Left lung (tissue), 10 donors: ENCODE results near the gene PAX2. TPM values are rescaled to one million over a fixed set of nuclear protein-coding genes. Genes with fewer than 3 reads are reported as not detected.

ENCODE experiments used
- ATAC-seq: fragments of 200-7000 bp; cut with Tn5 transposase; one replicate; pipeline ENCODE4 v1.9.1; 2020; ENCODE audit warnings: moderate library complexity
- DNase-seq, 4 donors: peaks; one replicate each; pipeline ENCODE4 v3.0.0-alpha.2; 2013 to 2020
- H3K27ac ChIP-seq, 2 donors: fragments of 200-600 bp; sonication (generic) in 1 of 2; one replicate each; pipeline versions ENCODE4 v1.5.0 to v1.8.0; 2020 to 2021
- H3K27me3 ChIP-seq, 2 donors: fragments of 200-600 bp; sonication (generic) in 1 of 2; one replicate each; pipeline versions ENCODE4 v1.5.0 to v1.8.0; 2020 to 2021
- H3K36me3 ChIP-seq, 2 donors: fragments of 200-600 bp; sonication (generic) in 1 of 2; one replicate each; pipeline versions ENCODE4 v1.5.0 to v1.8.0; 2020 to 2021
- H3K4me1 ChIP-seq, 2 donors: fragments of 200-600 bp; one replicate each; pipeline ENCODE4 v1.8.0; 2021
- H3K4me3 ChIP-seq, 2 donors: fragments of 200-600 bp; sonication (generic) in 1 of 2; one replicate each; pipeline versions ENCODE4 v1.5.0 to v1.8.0; 2020 to 2021; ENCODE audit warnings: mild to moderate bottlenecking in 1 of 2
- H3K9me3 ChIP-seq, 2 donors: fragments of 200-600 bp; sonication (generic) in 1 of 2; one replicate each; pipeline versions ENCODE4 v1.5.0 to v1.8.0; 2020 to 2021
- intact Hi-C, 2 donors: fragments of 100-400 bp; cut with DNase I; formaldehyde crosslinking; loops; one replicate each; pipeline versions ENCODE4 v1.11.2 to v1.14.2; 2022
- polyA plus RNA-seq, 6 donors: library from polyadenylated mRNA; unstranded; fragments of 120-200 nt; gene quantifications; one replicate each; pipeline ENCODE4 v1.2.1, GENCODE V29; 2013; ENCODE audit not compliant: insufficient read length in 6 of 6
- total RNA-seq, 2 donors: library from RNA; stranded (reverse); fragmentation: NEBNext Ultra II Directional; extraction: Animal tissue kit (Norgen Biotek cat#: 25700); gene quantifications; one replicate each; pipeline ENCODE4 v1.2.1, GENCODE V29; 2021
- TF ChIP-seq, protein P1 (sequence below), 2 donors: fragments of 200-600 bp; sonication (generic) in 1 of 2; IDR thresholded peaks; one replicate each; pipeline versions ENCODE4 v1.5.0 to v1.8.0; 2021; ENCODE audit warnings: antibody characterized with exemption in 2 of 2
- donor health status: DM: no; HTN: yes; CAD: no.
- donor health status: DM: no; HTN: no; CAD: no.

The PAX2 gene
- total and polyA plus RNA-seq, 8 donors: 0.18 to 1.2 (median 0.47) TPM; not detected in 3

DNA sequence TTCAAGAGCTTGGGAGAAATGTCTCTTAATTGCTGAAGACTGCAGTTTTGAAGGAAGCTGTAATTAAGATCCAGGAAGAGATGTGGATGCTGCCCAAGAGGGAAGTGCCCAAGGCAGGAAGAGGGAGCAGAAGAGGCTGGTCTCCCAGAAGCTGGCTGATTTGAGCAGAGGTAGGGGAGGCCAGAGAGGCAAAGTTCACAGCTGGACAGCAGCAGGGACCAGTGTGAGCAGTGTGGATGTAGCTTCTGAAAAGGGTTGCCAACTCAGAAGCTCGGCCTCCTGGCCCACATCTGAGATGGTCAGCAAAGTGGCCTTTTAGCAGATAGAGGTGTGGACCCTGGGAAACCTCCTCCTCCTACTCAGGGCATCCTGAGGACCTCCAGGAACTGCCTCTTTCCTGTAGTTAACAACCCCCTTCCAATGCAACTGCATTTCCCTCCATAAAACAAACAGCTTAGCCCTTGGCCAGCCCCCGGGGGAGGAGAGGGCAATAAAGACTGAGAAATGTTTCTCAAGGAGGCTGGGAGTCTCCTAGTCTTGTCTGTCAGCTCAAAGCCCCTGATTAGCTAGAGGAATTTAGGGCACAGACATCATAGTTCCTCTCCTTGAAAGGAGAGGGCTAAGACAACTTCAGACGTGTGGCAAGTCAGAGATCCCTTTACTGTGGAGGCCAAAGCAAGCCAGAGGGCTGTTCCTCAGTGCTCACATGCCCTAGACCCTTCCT is 69.5 kb downstream of the PAX2 start:
- Histone ChIP-seq H3K36me3 (no peaks in the 10 kb centered on the region), H3K4me1 (no peaks in the 10 kb centered on the region), H3K27ac (no peak overlapping the region), H3K9me3 (no peaks in the 10 kb centered on the region), H3K27me3 (peaks cover 4 to 97% of the 10 kb centered on the region in 2 donors), H3K4me3 (no peak overlapping the region)
- TF ChIP-seq, protein P1, sequence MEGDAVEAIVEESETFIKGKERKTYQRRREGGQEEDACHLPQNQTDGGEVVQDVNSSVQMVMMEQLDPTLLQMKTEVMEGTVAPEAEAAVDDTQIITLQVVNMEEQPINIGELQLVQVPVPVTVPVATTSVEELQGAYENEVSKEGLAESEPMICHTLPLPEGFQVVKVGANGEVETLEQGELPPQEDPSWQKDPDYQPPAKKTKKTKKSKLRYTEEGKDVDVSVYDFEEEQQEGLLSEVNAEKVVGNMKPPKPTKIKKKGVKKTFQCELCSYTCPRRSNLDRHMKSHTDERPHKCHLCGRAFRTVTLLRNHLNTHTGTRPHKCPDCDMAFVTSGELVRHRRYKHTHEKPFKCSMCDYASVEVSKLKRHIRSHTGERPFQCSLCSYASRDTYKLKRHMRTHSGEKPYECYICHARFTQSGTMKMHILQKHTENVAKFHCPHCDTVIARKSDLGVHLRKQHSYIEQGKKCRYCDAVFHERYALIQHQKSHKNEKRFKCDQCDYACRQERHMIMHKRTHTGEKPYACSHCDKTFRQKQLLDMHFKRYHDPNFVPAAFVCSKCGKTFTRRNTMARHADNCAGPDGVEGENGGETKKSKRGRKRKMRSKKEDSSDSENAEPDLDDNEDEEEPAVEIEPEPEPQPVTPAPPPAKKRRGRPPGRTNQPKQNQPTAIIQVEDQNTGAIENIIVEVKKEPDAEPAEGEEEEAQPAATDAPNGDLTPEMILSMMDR (IDR thresholded peaks at IDR 0.05): no peak
- peak in 1 of 4 donors; percentile 12 for DNase-seq
- no peak for ATAC-seq
- intact Hi-C loops: no loop called here

DNA sequence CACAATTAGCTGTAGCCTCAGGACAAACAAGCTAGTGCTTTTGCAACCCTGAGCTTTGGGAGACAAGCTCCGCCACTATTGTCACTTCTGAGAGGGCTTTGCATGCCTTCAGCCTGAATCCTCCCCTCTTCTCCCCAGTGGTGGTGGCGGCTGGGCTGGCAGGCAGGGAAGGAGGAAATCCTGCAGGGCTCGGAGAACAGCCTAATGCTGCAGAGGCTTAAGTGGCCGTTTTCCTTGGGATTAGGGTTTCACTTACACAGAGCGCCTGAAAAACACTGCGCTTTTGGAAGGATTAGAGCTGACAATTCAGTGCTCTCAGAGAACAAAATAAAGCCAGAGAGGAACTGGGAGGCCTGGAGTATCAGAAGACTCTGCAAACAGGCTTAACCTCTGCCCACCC is 71.3 kb downstream of the PAX2 start:
- ATAC-seq: no peak
- intact Hi-C loops: no loop called here
- peaks cover 20 to 96% of the 10 kb centered on the region in 2 donors for H3K27me3 ChIP-seq

DNA sequence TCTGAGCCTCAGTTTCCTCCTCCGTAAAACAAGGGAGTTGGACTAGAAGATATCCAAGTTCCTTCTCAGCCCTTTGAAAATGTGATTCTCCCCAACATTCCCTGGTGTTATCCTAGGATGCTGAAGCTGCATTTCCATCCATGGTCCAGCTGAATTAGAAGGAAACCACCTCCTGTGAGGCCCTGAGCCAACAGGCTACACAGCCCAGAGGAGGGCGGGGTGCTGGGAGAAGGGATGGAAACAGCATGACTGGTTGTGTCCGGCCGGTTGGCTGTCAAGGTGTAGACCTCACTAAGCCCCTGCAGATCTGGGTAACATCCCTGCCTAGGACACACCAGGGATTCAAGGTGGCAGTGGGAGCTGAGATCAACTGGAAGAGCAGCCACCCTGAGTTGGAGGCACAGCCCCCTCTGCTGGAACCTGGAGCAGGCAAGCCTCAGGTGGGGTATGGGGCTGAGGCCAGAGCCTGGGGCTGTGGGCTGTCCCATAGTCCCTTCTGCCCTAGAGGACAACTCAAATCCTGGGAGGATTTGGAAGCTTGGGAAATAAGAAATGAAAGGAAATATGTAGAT is 72.0 kb downstream of the PAX2 start:
- intact Hi-C loops: no loop called here
- Histone ChIP-seq H3K4me1 (no peaks in the 10 kb centered on the region), H3K27ac (no peak overlapping the region), H3K27me3 (peaks cover 20 to 96% of the 10 kb centered on the region in 2 donors), H3K36me3 (no peaks in the 10 kb centered on the region), H3K9me3 (no peaks in the 10 kb centered on the region), H3K4me3 (no peak overlapping the region)
- DNase-seq (peak in 1 of 4 donors; percentile 29), ATAC-seq (no peak)
- TF ChIP-seq, protein P1 (IDR thresholded peaks at IDR 0.05): no peak

More for the DNA sequence above, 71.3 kb downstream of the PAX2 start:
- peak in 1 of 4 donors; percentile 35 for DNase-seq
- H3K4me3 ChIP-seq: no peak overlapping the region
- TF ChIP-seq, protein P1 (IDR thresholded peaks at IDR 0.05): no peak
- H3K4me1 ChIP-seq: no peaks in the 10 kb centered on the region
- no peak overlapping the region for H3K27ac ChIP-seq
- no peaks in the 10 kb centered on the region for H3K36me3 ChIP-seq
- H3K9me3 ChIP-seq: no peaks in the 10 kb centered on the region

GRCh38 chr10:100819424-100819823 is 74.0 kb downstream of the PAX2 start:
- TF ChIP-seq, protein P1 (IDR thresholded peaks at IDR 0.05): no peak
- H3K27ac ChIP-seq: no peak overlapping the region
- H3K4me3 ChIP-seq: no peak overlapping the region
- H3K36me3 ChIP-seq: no peaks in the 10 kb centered on the region
- intact Hi-C loops: no loop called here
- peaks cover 27 to 96% of the 10 kb centered on the region in 2 donors for H3K27me3 ChIP-seq
- ATAC-seq (no peak), DNase-seq (no peak)
- no peaks in the 10 kb centered on the region for H3K4me1 ChIP-seq
- no peaks in the 10 kb centered on the region for H3K9me3 ChIP-seq

DNA sequence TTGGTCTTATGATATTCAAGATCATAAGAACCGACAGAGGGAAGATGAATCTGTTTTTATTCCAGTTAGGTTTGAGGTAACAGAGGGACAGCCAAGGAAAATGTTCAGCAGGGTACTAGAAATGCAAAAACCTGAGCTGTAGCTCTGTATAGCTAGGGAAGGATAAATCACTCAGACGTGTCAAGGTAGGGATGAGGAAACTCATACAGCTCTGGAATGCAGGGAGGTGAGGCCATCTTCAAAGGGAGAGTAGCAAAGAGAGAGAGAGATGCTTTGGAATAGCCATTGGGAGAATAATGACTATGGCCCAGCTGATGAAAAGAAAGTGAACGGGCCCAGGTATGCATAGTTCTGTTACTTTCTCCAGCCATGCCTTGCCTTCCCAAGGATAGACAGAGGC is 77.8 kb downstream of the PAX2 start:
- peaks cover 65 to 98% of the 10 kb centered on the region in 2 donors for H3K27me3 ChIP-seq
- H3K36me3 ChIP-seq: no peaks in the 10 kb centered on the region
- H3K4me3 ChIP-seq: no peak overlapping the region
- intact Hi-C loops: no loop called here
- ATAC-seq (no peak), DNase-seq (no peak)
- TF ChIP-seq, protein P1 (IDR thresholded peaks at IDR 0.05): no peak
- H3K9me3 ChIP-seq: no peaks in the 10 kb centered on the region
- H3K4me1 ChIP-seq: peaks cover 13 to 19% of the 10 kb centered on the region in 2 donors
- no peak overlapping the region for H3K27ac ChIP-seq
